Osteoblast (primary cell): ENCODE results near the gene FBLN7. TPM values are rescaled to one million over a fixed set of nuclear protein-coding genes. Genes with fewer than 3 reads are reported as not detected.

Experiments
- DNase-seq: peaks from one replicate; pipeline ENCODE4 v3.0.0; 2011; ENCODE audit warnings: low spot score, mixed read lengths; ENCODE audit not compliant: insufficient read length; ENCODE audit errors: missing footprints
- H2AFZ ChIP-seq: 2 replicates; pipeline ENCODE4 v1.6.0; 2011; ENCODE audit warnings: mild to moderate bottlenecking, low read length
- H3K27ac ChIP-seq: 2 replicates; pipeline ENCODE4 v1.5.1; 2011; ENCODE audit warnings: mild to moderate bottlenecking, low read depth, low read length, moderate library complexity
- H3K27me3 ChIP-seq: 2 replicates; pipeline ENCODE4 v1.6.0; 2012; ENCODE audit warnings: mild to moderate bottlenecking, control low read depth, inconsistent platforms, low read length, moderate library complexity; ENCODE audit not compliant: insufficient read depth
- H3K36me3 ChIP-seq: 2 replicates; pipeline ENCODE4 v1.5.1; 2011; ENCODE audit warnings: mild to moderate bottlenecking, low read length, control low read depth, moderate library complexity; ENCODE audit not compliant: insufficient read depth
- H3K4me1 ChIP-seq: 2 replicates; pipeline ENCODE4 v1.5.1; 2011; ENCODE audit warnings: mild to moderate bottlenecking, low read length, control low read depth, moderate library complexity; ENCODE audit not compliant: insufficient read depth
- H3K4me2 ChIP-seq: 2 replicates; pipeline ENCODE4 v1.6.0; 2011; ENCODE audit warnings: mild to moderate bottlenecking, low read length; ENCODE audit not compliant: insufficient read depth
- H3K4me3 ChIP-seq: fragments of 200-600 bp; sonication (generic); 3 replicates; pipeline ENCODE4 v1.5.1; 2012; ENCODE audit warnings: mild to moderate bottlenecking, low read length, inconsistent platforms; ENCODE audit not compliant: insufficient read depth
- H3K79me2 ChIP-seq: 2 replicates; pipeline ENCODE4 v1.6.0; 2012; ENCODE audit warnings: mild to moderate bottlenecking, low read length, control low read depth, inconsistent platforms; ENCODE audit not compliant: insufficient read depth
- H3K9me3 ChIP-seq: 2 replicates; pipeline ENCODE4 v1.5.1; 2011; ENCODE audit warnings: low read depth, low read length, control low read depth
- H4K20me1 ChIP-seq: 2 replicates; pipeline ENCODE4 v1.6.0; 2012; ENCODE audit warnings: mild to moderate bottlenecking, low read length, control low read depth; ENCODE audit not compliant: insufficient read depth
- total RNA-seq: library from RNA; depleted of rRNA; stranded (reverse); fragments of >200 nt; gene quantifications from 2 replicates; pipeline ENCODE4 v1.2.3, GENCODE V29; 2012
- TF ChIP-seq, protein P1 (sequence below): IDR thresholded peaks from 2 replicates; pipeline ENCODE4 v1.5.1; 2011; ENCODE audit warnings: mild to moderate bottlenecking, low read depth, low read length, moderate library complexity; ENCODE audit errors: extremely low read depth

The FBLN7 gene
- total RNA-seq, 1 donor, result 5.8 TPM

DNA sequence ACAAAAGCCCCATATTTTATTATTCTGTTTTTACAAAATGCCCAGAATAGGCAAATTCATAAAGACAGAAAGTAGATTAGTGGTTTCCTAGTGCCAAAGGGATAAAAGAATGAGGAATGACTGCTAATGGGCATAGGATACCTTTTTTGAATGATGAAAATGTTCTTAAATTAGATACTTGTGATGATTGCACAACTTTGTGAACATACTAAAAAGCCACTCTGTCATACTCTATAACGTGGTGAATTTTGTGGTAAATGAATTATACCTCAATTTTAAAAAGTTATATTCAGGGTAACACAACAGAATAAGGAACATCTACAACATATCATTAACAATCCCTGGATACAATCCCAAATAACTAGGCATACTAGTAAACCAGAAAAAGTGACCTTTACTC lies 9.1 kb upstream of the FBLN7 start:
- Histone ChIP-seq H3K4me1 (no peaks in the 10 kb centered on the region), H2AFZ (no peak overlapping the region), H3K79me2 (no peaks in the 10 kb centered on the region), H3K27ac (no peak overlapping the region), H4K20me1 (no peaks in the 10 kb centered on the region), H3K4me3 (no peak overlapping the region), H3K9me3 (no peaks in the 10 kb centered on the region), H3K27me3 (no peaks in the 10 kb centered on the region), H3K36me3 (no peaks in the 10 kb centered on the region), H3K4me2 (no peak overlapping the region)
- no peak for DNase-seq
- TF ChIP-seq, protein P1, sequence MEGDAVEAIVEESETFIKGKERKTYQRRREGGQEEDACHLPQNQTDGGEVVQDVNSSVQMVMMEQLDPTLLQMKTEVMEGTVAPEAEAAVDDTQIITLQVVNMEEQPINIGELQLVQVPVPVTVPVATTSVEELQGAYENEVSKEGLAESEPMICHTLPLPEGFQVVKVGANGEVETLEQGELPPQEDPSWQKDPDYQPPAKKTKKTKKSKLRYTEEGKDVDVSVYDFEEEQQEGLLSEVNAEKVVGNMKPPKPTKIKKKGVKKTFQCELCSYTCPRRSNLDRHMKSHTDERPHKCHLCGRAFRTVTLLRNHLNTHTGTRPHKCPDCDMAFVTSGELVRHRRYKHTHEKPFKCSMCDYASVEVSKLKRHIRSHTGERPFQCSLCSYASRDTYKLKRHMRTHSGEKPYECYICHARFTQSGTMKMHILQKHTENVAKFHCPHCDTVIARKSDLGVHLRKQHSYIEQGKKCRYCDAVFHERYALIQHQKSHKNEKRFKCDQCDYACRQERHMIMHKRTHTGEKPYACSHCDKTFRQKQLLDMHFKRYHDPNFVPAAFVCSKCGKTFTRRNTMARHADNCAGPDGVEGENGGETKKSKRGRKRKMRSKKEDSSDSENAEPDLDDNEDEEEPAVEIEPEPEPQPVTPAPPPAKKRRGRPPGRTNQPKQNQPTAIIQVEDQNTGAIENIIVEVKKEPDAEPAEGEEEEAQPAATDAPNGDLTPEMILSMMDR, result no peak

DNA sequence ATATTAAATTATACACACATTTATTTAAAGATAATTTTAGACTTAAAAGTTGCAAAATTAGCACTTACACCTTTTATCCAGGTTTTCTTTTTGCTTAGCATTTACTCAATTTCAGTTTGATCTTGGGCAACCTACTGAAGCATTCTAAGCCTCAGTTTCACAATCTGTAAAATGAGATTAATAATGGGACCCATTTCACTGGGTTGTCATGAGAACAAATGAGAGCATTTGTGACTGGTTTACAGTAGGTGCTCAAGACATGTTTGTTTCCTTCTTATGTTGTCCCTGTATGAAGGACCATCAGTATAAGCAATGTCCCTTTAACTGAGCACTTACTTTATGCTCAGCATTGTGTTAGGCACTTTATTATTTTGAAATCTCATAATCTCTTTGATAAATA lies 4.8 kb upstream of the FBLN7 start:
- Histone ChIP-seq H3K27ac (no peak overlapping the region), H3K27me3 (no peaks in the 10 kb centered on the region), H3K9me3 (no peaks in the 10 kb centered on the region), H3K79me2 (no peaks in the 10 kb centered on the region), H3K36me3 (no peaks in the 10 kb centered on the region), H4K20me1 (no peaks in the 10 kb centered on the region), H3K4me1 (peaks cover 5% of the 10 kb centered on the region), H2AFZ (no peak overlapping the region), H3K4me2 (no peak overlapping the region), H3K4me3 (no peak overlapping the region)
- TF ChIP-seq, protein P1, result no peak
- DNase-seq, result no peak

DNA sequence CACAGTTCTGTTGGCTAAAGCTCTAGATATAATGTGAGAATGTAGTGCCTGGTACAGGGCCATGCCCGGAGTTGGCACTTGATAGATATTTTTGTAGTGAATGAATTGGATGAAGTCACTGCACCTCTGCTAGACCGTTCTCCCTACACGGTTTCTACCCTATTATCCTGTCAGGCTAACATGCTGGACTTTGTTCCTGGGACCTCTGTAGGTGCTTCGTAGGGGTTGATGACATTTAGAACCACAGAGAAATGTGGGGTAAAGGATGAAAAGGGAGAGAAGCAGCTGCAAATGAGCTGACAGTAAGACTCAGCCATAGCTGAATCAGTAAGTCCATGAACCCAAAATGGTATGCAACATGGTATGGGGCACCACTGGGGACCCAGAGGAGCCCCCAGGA lies 4.1 kb upstream of the FBLN7 start:
- Histone ChIP-seq H3K4me3 (no peak overlapping the region), H4K20me1 (no peaks in the 10 kb centered on the region)

DNA sequence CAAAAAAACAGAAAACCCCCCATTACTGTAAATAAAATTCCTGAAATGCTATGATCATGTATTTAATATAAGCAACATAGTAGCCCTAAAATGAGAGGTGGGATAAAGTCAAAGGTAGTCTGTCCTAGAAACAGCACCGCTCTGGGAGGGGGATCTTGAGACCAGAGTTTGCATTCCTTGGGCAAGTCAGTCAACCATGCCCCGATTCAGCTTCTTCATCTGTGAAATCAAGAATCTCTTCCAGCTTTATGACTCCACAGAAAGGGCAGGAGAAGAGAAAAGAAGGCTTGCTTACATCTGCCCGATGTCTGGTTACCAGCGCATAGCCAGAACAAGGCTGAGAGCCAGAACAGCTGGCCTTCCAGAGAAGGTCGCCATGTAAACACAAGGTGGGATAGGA lies 2.1 kb upstream of the FBLN7 start:
- H3K4me1 ChIP-seq, result peaks cover 5% of the 10 kb centered on the region
- DNase-seq, result no peak
- H3K36me3 ChIP-seq, result no peaks in the 10 kb centered on the region
- H3K27me3 ChIP-seq, result no peaks in the 10 kb centered on the region
- H3K9me3 ChIP-seq, result no peaks in the 10 kb centered on the region
- no peak overlapping the region for H2AFZ ChIP-seq
- H3K4me2 ChIP-seq, result no peak overlapping the region
- no peak overlapping the region for H3K27ac ChIP-seq
- no peaks in the 10 kb centered on the region for H3K79me2 ChIP-seq
- TF ChIP-seq, protein P1, result no peak
- no peak overlapping the region for H3K4me3 ChIP-seq
- no peaks in the 10 kb centered on the region for H4K20me1 ChIP-seq

More for the DNA sequence above, 4.1 kb upstream of the FBLN7 start:
- peaks cover 5% of the 10 kb centered on the region for H3K4me1 ChIP-seq
- no peaks in the 10 kb centered on the region for H3K79me2 ChIP-seq
- TF ChIP-seq, protein P1, result no peak
- H3K27ac ChIP-seq, result no peak overlapping the region
- H2AFZ ChIP-seq, result no peak overlapping the region
- no peak for DNase-seq
- no peak overlapping the region for H3K4me2 ChIP-seq
- H3K27me3 ChIP-seq, result no peaks in the 10 kb centered on the region
- H3K9me3 ChIP-seq, result no peaks in the 10 kb centered on the region
- no peaks in the 10 kb centered on the region for H3K36me3 ChIP-seq
